Activated CD8-positive, alpha-beta T cell treated with anti-CD3 and anti-CD28 coated beads for 36 hours (primary cell): ENCODE data around the gene CAMK2N2. TPM values are rescaled to one million over a fixed set of nuclear protein-coding genes. Genes with fewer than 3 reads are reported as not detected.
A peak's percentile ranks its signal among the peaks of the same experiment; 100 is the strongest.

Experiments
- ATAC-seq: fragments of 200-7000 bp; cut with Tn5 transposase; one replicate; pipeline ENCODE4 v1.10.0; 2021; ENCODE audit warnings: mild to moderate bottlenecking, moderate library complexity
- CTCF ChIA-PET: fragments of 350-600 bp; sonication (Branson Sonifier 250); formaldehyde crosslinking; loops from one replicate; lab custom pipeline; 2021; ENCODE audit warnings: antibody characterized with exemption; lab: Charles Lee
- POLR2A ChIA-PET: fragments of 350-600 bp; sonication (Branson Sonifier 250); formaldehyde crosslinking; loops from one replicate; lab custom pipeline; 2021; ENCODE audit warnings: antibody characterized with exemption; lab: Charles Lee
- DNase-seq: peaks from one replicate; pipeline ENCODE4 v3.0.0-alpha.2; 2020
- H3K27ac Mint-ChIP-seq: one replicate; pipeline ENCODE4 v1.8.0; 2021; ENCODE audit warnings: mild to moderate bottlenecking, mixed read lengths
- H3K27me3 Mint-ChIP-seq: one replicate; pipeline ENCODE4 v1.8.0; 2021; ENCODE audit warnings: mixed read lengths
- H3K36me3 Mint-ChIP-seq: one replicate; pipeline ENCODE4 v1.8.0; 2021; ENCODE audit warnings: low read depth, mixed read lengths
- H3K4me1 Mint-ChIP-seq: one replicate; pipeline ENCODE4 v1.8.0; 2021; ENCODE audit warnings: low read depth, mixed read lengths
- H3K4me3 Mint-ChIP-seq: one replicate; pipeline ENCODE4 v1.8.0; 2021; ENCODE audit warnings: mild to moderate bottlenecking, moderate library complexity, mixed read lengths
- H3K9me3 Mint-ChIP-seq: one replicate; pipeline ENCODE4 v1.8.0; 2021; ENCODE audit warnings: mixed read lengths
- intact Hi-C: fragments of 100-400 bp; cut with micrococcal nuclease; formaldehyde crosslinking; loops from one replicate; pipeline ENCODE4 v1.10.0; 2022
- total RNA-seq, 2 experiments: library from RNA; stranded (reverse); gene quantifications; one replicate each; pipeline ENCODE4 v1.2.3, GENCODE V29; 2021
- TF ChIP-seq, protein P1 (sequence below): fragments of 200-600 bp; IDR thresholded peaks from one replicate; pipeline ENCODE4 v1.8.0; 2022; ENCODE audit warnings: antibody characterized with exemption, mild to moderate bottlenecking

Gene CAMK2N2
- under 1 TPM; 0.18 to 0.22 TPM for total RNA-seq

- DNase-seq (peak; percentile 66), ATAC-seq (peak; percentile 66)
- Mint-ChIP-seq H3K9me3 (no peaks in the 10 kb centered on the region), H3K4me1 (peaks cover 17% of the 10 kb centered on the region), H3K27ac (no peak within 1 kb of the TSS), H3K4me3 (peak within 1 kb of the TSS; percentile 78), H3K36me3 (peaks cover 9% of the 10 kb centered on the region), H3K27me3 (peaks cover 39% of the 10 kb centered on the region)
- POLR2A ChIA-PET, result interaction anchor here (0.8 to 1.5 kb wide), 4 partner anchors 10 to 31 kb away, joined by 3 to 5 read pairs (median 4); no protein-coding TSS in a partner anchor
- TF ChIP-seq, protein P1, sequence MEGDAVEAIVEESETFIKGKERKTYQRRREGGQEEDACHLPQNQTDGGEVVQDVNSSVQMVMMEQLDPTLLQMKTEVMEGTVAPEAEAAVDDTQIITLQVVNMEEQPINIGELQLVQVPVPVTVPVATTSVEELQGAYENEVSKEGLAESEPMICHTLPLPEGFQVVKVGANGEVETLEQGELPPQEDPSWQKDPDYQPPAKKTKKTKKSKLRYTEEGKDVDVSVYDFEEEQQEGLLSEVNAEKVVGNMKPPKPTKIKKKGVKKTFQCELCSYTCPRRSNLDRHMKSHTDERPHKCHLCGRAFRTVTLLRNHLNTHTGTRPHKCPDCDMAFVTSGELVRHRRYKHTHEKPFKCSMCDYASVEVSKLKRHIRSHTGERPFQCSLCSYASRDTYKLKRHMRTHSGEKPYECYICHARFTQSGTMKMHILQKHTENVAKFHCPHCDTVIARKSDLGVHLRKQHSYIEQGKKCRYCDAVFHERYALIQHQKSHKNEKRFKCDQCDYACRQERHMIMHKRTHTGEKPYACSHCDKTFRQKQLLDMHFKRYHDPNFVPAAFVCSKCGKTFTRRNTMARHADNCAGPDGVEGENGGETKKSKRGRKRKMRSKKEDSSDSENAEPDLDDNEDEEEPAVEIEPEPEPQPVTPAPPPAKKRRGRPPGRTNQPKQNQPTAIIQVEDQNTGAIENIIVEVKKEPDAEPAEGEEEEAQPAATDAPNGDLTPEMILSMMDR, result no peak
- CTCF ChIA-PET, result interaction anchor here (1.6 to 4.3 kb wide), 3 partner anchors 11 to 34 kb away, joined by 6 to 19 read pairs (median 17); partner anchors contain the start of genes EEF1AKMT4 and VWA5B2
- intact Hi-C loops, result no loop called here
Observed at GRCh38 chr3:184261270-184261853, at the start of gene CAMK2N2. Gene CAMK2N2, minus strand, starts transcription at chr3:184261553. Its CDS starts 268 bp downstream, at chr3:184261285.

GRCh38 chr3:184308744-184309143 is 47.4 kb upstream of the CAMK2N2 start:
- H3K36me3 Mint-ChIP-seq, result peaks cover 40% of the 10 kb centered on the region
- peak overlapping the region; percentile 44 for H3K27ac Mint-ChIP-seq
- H3K27me3 Mint-ChIP-seq, result no peaks in the 10 kb centered on the region
- ATAC-seq (no peak), DNase-seq (no peak)
- CTCF ChIA-PET, result no interaction called here
- no peaks in the 10 kb centered on the region for H3K9me3 Mint-ChIP-seq
- intact Hi-C loops, result no loop called here
- TF ChIP-seq, protein P1, result no peak
- H3K4me3 Mint-ChIP-seq, result no peak overlapping the region
- POLR2A ChIA-PET, result no interaction called here
- peaks cover 9% of the 10 kb centered on the region for H3K4me1 Mint-ChIP-seq

DNA sequence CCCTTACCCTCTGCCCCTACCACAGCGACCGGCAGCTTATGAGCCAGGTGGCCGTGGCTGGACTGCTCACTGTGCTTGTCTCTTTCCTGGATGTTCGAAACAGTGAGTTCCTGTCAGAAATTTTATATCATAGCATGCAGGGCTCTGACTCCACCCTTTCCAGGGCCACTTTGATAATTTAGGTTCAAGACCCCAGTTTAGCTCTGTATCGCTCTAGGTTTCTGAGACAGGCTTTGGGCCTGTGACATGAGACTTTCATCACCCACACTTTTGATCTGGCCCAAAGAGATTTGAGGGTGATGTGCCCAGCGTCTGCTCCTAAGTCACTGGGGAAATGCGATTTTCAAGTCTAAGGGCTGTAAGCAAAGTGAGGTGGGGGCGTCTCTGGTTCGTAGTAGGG is 46.6 kb upstream of the CAMK2N2 start:
- intact Hi-C loops, result no loop called here
- Mint-ChIP-seq H3K27me3 (no peaks in the 10 kb centered on the region), H3K27ac (no peak overlapping the region), H3K36me3 (peaks cover 48% of the 10 kb centered on the region), H3K4me3 (no peak overlapping the region), H3K9me3 (no peaks in the 10 kb centered on the region), H3K4me1 (peaks cover 9% of the 10 kb centered on the region)
- TF ChIP-seq, protein P1, result no peak
- CTCF ChIA-PET, result no interaction called here
- no peak for DNase-seq
- no peak for ATAC-seq
- POLR2A ChIA-PET, result interaction anchor here (1.7 kb wide), 1 partner anchor 20 kb away, joined by 8 read pairs; no protein-coding TSS in a partner anchor

DNA sequence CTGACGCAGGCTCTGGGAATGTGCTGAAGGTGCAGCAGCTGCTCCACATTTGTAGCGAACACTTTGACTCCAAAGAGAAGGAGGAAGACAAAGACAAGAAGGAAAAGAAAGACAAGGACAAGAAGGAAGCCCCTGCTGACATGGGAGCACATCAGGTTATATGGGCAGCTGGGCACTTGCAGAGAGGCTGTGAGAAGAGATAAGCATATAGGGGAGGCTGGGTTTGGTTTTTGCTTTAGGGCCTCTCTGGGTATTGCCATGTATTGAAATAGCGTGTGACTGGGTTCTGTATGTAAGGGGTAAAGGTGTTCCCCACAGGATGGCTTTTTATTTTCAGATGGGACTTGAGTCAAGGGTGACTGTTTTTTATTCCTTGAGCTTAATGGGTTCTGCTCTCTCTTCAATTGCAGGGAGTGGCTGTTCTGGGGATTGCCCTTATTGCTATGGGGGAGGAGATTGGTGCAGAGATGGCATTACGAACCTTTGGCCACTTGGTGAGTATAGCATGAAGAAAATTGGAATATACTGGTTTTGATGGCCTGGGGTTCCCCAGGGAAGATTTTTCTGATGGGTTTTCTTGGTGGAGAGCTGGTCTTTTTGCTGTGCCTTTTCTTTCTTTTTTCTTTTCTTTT is 45.1 kb upstream of the CAMK2N2 start:
- POLR2A ChIA-PET, result interaction anchor here (0.6 to 2.1 kb wide), 7 partner anchors 9 to 29 kb away, joined by 3 to 8 read pairs (median 4); no protein-coding TSS in a partner anchor
- no peaks in the 10 kb centered on the region for H3K27me3 Mint-ChIP-seq
- H3K9me3 Mint-ChIP-seq, result no peaks in the 10 kb centered on the region
- TF ChIP-seq, protein P1, result no peak
- intact Hi-C loops, result no loop called here
- H3K4me3 Mint-ChIP-seq, result no peak overlapping the region
- peaks cover 15% of the 10 kb centered on the region for H3K4me1 Mint-ChIP-seq
- H3K27ac Mint-ChIP-seq, result no peak overlapping the region
- no peak for ATAC-seq
- CTCF ChIA-PET, result interaction anchor here (1.0 to 1.1 kb wide), 3 partner anchors 10 to 57 kb away, joined by 3 to 5 read pairs (median 4); partner anchors contain the start of gene EEF1AKMT4
- H3K36me3 Mint-ChIP-seq, result peaks cover 60% of the 10 kb centered on the region
- no peak for DNase-seq
